Measurements from ENCODE around the gene ARHGAP12.
A peak's percentile ranks its signal among the peaks of the same experiment; 100 is the strongest.

The ARHGAP12 gene

DNA sequence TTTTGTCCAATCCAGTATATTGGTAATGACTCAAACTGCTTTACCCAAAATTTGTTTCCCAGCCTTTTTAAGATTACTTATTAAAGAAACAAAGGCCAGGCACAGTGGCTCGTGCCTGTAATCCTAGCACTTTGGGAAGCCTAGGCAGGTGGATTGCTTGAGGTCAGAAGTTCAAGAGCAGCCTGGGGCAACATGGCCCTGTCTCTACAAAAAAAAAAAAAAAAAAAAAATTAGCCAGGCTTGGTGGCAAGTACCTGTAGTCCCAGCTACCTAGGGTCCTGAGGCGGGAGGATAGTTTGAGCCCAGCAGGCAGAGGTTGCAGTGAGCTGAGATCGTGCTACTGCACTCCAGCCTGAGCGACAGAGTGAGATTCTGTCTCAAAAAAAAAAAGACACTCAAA lies 7.0 kb upstream of the ARHGAP12 start:
- H3K36me3 ChIP-seq (ENCODE audit: insufficient read depth, low read length), result no peaks in the 10 kb centered on the region
- H3K4me1 ChIP-seq (ENCODE audit: insufficient read depth, low read length), result peaks cover 13% of the 10 kb centered on the region
- H3K9me3 ChIP-seq (ENCODE audit: insufficient read depth, low read depth, low read length), result no peaks in the 10 kb centered on the region
- no peak overlapping the region for H3K9ac ChIP-seq (ENCODE audit: low read depth, low read length)
- H3K27me3 ChIP-seq (ENCODE audit: insufficient read depth, low read length), result no peaks in the 10 kb centered on the region
- H3K4me3 ChIP-seq (ENCODE audit: low read length), result no peak overlapping the region
- WGBS, result 85% methylated on average over 4 of the region's 4 CpGs
- H3K27ac ChIP-seq (ENCODE audit: low read depth, low read length), result no peak overlapping the region

DNA sequence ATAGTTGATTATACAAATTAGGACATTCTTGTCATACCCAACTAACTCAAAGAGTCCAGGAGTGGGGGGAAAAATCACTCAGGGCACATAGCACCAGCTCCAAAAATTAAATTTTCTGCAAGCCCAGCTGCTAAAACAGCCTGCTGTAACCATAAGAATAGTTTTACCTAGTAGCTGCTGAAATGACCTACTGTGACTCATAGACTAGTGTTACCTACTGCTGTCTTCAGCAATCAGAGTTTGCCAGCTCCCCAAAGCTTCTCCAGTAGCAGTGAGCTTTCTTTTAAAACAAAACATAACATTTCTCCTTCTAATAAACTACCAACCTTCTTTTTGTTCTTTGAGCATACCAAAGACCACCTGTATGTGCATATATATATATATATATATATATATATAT lies 4.2 kb upstream of the ARHGAP12 start:
- H3K36me3 ChIP-seq (ENCODE audit: insufficient read depth, low read length), result no peaks in the 10 kb centered on the region
- no peak overlapping the region for H3K27ac ChIP-seq (ENCODE audit: low read depth, low read length)
- no peak overlapping the region for H3K9ac ChIP-seq (ENCODE audit: low read depth, low read length)
- H3K9me3 ChIP-seq (ENCODE audit: insufficient read depth, low read depth, low read length), result no peaks in the 10 kb centered on the region
- H3K4me3 ChIP-seq (ENCODE audit: low read length), result no peak overlapping the region
- peaks cover 8% of the 10 kb centered on the region for H3K4me1 ChIP-seq (ENCODE audit: insufficient read depth, low read length)
- H3K27me3 ChIP-seq (ENCODE audit: insufficient read depth, low read length), result no peaks in the 10 kb centered on the region

DNA sequence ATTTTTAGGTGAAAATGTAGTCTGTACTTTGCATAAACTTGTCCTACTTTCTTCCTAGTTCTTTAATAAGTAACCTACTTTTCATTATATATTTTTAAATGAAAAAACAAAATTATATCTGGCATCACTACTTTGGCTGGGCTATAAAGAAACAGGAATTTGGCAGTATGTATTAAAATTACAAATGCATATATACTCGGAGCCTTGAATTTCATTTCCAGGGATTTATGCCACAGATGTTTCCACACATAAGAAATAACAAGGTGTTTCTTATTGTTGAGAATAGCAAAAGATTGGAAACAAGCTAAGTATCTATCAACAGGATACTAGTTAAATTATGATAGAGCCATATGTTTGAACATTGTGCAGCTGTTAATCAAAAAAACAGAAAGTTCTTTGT lies 2.2 kb upstream of the ARHGAP12 start:
- Histone ChIP-seq H3K4me1 (ENCODE audit: insufficient read depth, low read length) (peaks cover 21% of the 10 kb centered on the region), H3K4me3 (ENCODE audit: low read length) (no peak overlapping the region), H3K9ac (ENCODE audit: low read depth, low read length) (no peak overlapping the region), H3K27me3 (ENCODE audit: insufficient read depth, low read length) (no peaks in the 10 kb centered on the region), H3K36me3 (ENCODE audit: insufficient read depth, low read length) (no peaks in the 10 kb centered on the region), H3K9me3 (ENCODE audit: insufficient read depth, low read depth, low read length) (no peaks in the 10 kb centered on the region), H3K27ac (ENCODE audit: low read depth, low read length) (no peak overlapping the region)
- no CpG with 5 or more reads among the region's 1 CpG for WGBS

DNA sequence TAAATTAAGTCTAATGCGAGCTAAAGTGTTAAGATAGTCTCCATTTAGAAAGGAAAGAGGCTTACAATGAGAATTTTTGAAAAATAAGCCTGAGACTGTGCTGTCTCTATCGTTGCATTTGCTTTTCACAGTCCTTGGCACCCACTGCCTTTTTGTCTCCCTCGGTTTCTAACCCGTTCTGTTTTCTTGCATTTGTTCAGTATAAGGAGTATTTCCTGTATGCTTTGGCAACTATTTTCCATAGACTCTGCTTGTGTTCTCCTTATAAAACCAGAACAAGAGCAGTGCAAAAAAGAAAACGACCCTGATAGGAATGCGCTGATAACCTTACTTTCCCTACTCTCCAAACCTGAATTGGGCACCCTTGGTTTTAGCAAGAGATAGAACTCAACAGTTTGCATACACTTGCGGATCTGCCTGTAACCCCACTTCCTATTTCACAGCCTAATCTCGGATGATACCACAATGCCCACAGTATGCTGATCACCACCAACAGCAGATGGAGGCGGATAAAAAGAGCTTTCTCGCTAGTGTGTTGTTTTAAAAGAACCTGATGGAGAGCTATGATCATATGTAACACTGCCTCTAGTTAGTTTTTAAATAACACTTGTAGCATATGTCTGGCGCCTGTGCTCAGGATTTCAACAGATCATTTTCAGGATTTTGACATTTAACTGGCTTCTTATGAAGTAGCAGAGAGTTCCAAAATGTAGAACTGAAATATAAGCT lies 1.6 kb upstream of the ARHGAP12 start:
- Histone ChIP-seq H3K27ac (ENCODE audit: low read depth, low read length) (no peak overlapping the region), H3K36me3 (ENCODE audit: insufficient read depth, low read length) (no peaks in the 10 kb centered on the region), H3K27me3 (ENCODE audit: insufficient read depth, low read length) (no peaks in the 10 kb centered on the region), H3K4me3 (ENCODE audit: low read length) (peak overlapping the region; percentile 90), H3K4me1 (ENCODE audit: insufficient read depth, low read length) (peaks cover 27% of the 10 kb centered on the region), H3K9ac (ENCODE audit: low read depth, low read length) (no peak overlapping the region), H3K9me3 (ENCODE audit: insufficient read depth, low read depth, low read length) (no peaks in the 10 kb centered on the region)
- 64% methylated on average over 11 of the region's 11 CpGs for WGBS

DNA sequence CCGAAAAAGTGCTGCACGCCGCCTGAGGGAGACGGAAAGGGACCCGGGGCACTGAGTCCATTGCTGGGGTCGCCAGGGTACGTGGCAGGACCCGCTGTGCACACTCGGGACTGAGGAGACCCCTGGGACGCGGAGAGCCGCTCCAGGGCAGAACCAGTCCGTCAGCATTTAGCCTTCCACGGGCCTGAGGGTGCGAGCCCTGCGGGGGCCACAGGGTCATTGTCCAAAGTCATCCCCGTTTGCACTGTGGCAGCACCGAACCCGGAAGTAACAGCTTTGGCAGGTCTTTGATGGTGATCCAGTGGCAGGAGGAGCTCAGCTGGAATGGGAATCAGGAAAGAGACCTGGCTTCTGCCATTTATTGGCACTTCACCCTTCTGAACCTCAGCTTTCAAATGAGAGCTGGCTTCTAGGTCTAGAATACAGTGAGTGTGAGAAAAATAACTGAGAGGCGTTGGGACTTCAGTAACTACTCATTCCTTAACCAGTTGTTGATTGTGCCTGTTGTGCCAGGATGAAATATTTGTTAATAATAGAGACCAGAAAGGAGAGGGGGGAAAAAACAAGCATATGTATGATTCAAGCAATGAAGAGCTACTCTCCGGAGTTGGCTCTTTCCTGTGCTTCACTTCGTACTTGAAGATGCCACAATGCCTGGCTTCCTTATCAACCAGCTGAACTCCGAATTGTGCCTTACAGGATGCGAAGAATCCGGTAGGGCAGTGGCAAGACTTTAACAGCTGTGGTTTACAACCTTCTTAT lies 811 bp upstream of the ARHGAP12 start:
- WGBS, result 10% methylated on average over 25 of the region's 25 CpGs
- Histone ChIP-seq H3K9ac (ENCODE audit: low read depth, low read length) (peak overlapping the region; percentile 96), H3K27ac (ENCODE audit: low read depth, low read length) (peak overlapping the region; percentile 98; the same call in 1 of the 2 replicates), H3K9me3 (ENCODE audit: insufficient read depth, low read depth, low read length) (no peaks in the 10 kb centered on the region), H3K4me1 (ENCODE audit: insufficient read depth, low read length) (peaks cover 27% of the 10 kb centered on the region), H3K4me3 (ENCODE audit: low read length) (peak overlapping the region; percentile 90), H3K36me3 (ENCODE audit: insufficient read depth, low read length) (no peaks in the 10 kb centered on the region), H3K27me3 (ENCODE audit: insufficient read depth, low read length) (no peaks in the 10 kb centered on the region)

DNA sequence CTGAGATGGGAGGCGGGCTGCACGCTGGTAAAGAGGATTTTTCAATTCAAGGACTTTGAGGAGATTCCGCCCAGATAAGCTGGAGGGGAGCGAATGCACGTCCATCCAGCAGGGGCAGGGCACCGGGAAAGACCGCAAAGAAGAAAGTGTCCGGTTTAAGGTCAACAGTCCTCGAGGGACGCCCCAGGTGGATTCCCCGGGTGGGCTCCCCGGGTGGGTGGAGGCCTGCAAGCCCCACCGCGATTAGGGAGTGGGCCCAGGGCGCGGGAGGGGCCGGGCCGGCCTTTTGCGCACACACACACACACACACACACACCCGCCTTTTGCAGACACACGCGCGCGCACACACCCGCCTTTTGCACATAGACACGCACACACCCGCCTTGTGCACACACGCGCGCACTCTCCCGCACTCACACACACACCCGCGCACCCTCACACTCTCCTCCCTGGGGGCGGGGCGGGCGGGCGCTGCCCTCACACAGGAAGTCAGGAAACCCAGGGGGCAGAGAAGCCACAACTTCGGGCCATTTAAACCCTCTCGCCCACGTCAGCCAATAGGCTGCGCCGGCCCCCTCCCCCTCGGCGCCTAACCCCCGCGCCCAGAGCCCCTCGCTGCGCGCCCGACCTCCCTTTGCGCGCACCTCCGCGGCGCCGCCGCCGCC lies 615 bp downstream of the ARHGAP12 start:
- Histone ChIP-seq H3K9ac (ENCODE audit: low read depth, low read length) (peak overlapping the region; percentile 96), H3K9me3 (ENCODE audit: insufficient read depth, low read depth, low read length) (0 out of 2 replicates have a peak, but pooled peaks cover 5% of the 10 kb centered on the region), H3K27ac (ENCODE audit: low read depth, low read length) (peak overlapping the region; percentile 98; the same call in 1 of the 2 replicates), H3K27me3 (ENCODE audit: insufficient read depth, low read length) (no peaks in the 10 kb centered on the region), H3K36me3 (ENCODE audit: insufficient read depth, low read length) (0 out of 2 replicates have a peak, but pooled peaks cover 5% of the 10 kb centered on the region), H3K4me1 (ENCODE audit: insufficient read depth, low read length) (peaks cover 27% of the 10 kb centered on the region), H3K4me3 (ENCODE audit: low read length) (peak overlapping the region; percentile 90)
- under 1% methylated on average over 58 of the region's 58 CpGs for WGBS

DNA sequence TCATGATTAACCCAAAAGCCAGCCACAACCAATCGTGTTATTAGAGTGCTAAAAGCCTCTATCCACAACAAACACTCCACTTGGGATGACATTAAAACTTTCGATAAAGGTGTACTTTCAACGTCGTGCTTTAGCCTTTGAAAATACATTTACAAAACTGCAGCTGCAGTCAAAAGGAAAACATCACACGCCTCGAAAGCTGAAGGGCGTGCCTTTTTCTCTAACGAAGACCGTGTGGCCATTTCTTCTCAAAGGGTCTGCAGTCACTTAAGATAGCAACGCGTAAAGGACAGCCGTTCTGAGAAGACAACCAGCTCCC lies 1.1 kb downstream of the ARHGAP12 start:
- Histone ChIP-seq H3K4me3 (ENCODE audit: low read length) (peak overlapping the region; percentile 90), H3K9me3 (ENCODE audit: insufficient read depth, low read depth, low read length) (0 out of 2 replicates have a peak, but pooled peaks cover 5% of the 10 kb centered on the region), H3K4me1 (ENCODE audit: insufficient read depth, low read length) (peaks cover 27% of the 10 kb centered on the region), H3K36me3 (ENCODE audit: insufficient read depth, low read length) (0 out of 2 replicates have a peak, but pooled peaks cover 5% of the 10 kb centered on the region), H3K27me3 (ENCODE audit: insufficient read depth, low read length) (no peaks in the 10 kb centered on the region), H3K27ac (ENCODE audit: low read depth, low read length) (peak overlapping the region; percentile 98; the same call in 1 of the 2 replicates), H3K9ac (ENCODE audit: low read depth, low read length) (peak overlapping the region; percentile 96)
- 1% methylated on average over 12 of the region's 12 CpGs for WGBS

DNA sequence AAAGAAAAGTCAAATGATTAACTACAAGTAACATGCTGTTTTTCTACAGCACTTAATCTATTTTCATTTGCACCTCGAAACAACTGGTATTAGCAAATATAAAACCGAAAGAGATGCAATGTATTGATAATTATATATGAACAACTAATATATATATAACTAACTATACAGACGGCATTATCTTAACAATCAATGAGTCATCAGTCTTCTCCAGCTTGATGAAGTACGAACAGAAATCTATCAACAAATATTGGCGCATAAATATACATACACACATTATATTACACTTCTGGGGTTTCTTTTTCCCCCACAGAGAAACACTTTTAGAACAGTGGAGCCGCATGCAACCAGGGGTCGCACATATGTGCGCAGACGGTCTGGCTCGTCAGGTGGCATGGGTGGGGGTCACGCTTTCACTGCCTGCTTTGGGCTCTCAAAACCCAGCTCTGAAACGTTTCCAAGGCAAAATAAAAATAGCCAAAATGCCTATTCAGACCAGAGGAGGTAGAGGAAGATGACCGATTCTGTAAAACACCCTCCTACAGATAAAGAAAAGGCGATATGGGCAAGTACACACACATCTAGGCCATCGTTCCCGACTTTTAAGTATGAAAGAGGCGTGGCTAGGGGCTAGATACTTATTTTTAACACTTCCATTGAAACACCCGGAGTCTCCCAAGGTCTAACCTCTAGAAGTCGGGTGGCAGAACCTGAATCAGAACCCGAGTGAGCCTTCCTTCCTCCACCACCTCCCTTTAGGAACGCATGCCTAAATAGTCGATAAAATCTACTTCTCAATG lies 1.7 kb downstream of the ARHGAP12 start:
- Histone ChIP-seq H3K27me3 (ENCODE audit: insufficient read depth, low read length) (no peaks in the 10 kb centered on the region), H3K9ac (ENCODE audit: low read depth, low read length) (peak overlapping the region; percentile 96), H3K4me1 (ENCODE audit: insufficient read depth, low read length) (peaks cover 27% of the 10 kb centered on the region), H3K27ac (ENCODE audit: low read depth, low read length) (no peak overlapping the region; the same call in 1 of the 2 replicates), H3K4me3 (ENCODE audit: low read length) (peak overlapping the region; percentile 90), H3K9me3 (ENCODE audit: insufficient read depth, low read depth, low read length) (0 out of 2 replicates have a peak, but pooled peaks cover 5% of the 10 kb centered on the region), H3K36me3 (ENCODE audit: insufficient read depth, low read length) (0 out of 2 replicates have a peak, but pooled peaks cover 5% of the 10 kb centered on the region)
- WGBS, result 12% methylated on average over 19 of the region's 22 CpGs

DNA sequence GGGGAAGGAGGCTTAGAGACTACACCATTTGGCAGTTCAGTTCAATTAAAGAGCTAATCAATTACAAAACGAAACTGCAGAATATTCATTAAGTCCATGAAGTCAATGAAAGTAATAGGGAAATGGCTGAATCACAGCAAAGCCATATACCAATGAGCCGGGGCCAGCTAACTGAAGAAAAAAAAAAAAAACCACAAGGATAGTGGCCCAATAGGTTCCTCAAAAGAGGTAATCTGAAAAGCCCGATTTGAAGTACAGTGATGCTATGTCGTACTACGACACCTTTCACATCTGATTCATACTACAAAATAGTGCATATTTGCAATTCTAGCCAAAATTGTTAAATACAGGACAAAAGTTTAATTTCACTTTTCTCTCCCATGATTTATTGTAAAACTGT lies 2.5 kb downstream of the ARHGAP12 start:
- Histone ChIP-seq H3K27ac (ENCODE audit: low read depth, low read length) (no peak overlapping the region), H3K4me1 (ENCODE audit: insufficient read depth, low read length) (peaks cover 27% of the 10 kb centered on the region), H3K27me3 (ENCODE audit: insufficient read depth, low read length) (no peaks in the 10 kb centered on the region), H3K36me3 (ENCODE audit: insufficient read depth, low read length) (0 out of 2 replicates have a peak, but pooled peaks cover 5% of the 10 kb centered on the region), H3K4me3 (ENCODE audit: low read length) (peak overlapping the region; percentile 90; the same call in 1 of the 2 replicates), H3K9me3 (ENCODE audit: insufficient read depth, low read depth, low read length) (0 out of 2 replicates have a peak, but pooled peaks cover 5% of the 10 kb centered on the region), H3K9ac (ENCODE audit: low read depth, low read length) (no peak overlapping the region)
- 84% methylated on average over 4 of the region's 5 CpGs for WGBS

DNA sequence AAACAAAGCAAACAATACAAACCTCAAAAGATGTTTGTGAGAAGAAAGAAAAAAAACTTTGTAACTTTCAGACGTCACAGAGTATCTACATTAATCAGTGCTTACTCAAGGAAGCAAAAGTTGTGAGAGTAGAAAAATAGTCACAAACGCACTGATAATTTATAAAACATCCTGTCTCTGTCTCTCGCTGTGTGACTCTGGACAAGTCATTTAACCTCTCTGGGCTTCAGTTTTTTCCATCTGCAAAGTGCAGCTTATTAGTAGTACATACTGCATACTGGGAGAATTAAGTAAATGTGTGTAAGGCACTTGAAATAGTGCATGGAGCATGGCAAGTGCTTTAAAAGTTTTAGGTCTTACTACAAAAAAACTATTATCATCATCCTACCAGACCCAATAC lies 3.8 kb downstream of the ARHGAP12 start:
- WGBS, result 97% methylated on average over 2 of the region's 3 CpGs
- 0 out of 2 replicates have a peak, but pooled peaks cover 5% of the 10 kb centered on the region for H3K9me3 ChIP-seq (ENCODE audit: insufficient read depth, low read depth, low read length)
- H3K27ac ChIP-seq (ENCODE audit: low read depth, low read length), result no peak overlapping the region
- no peaks in the 10 kb centered on the region for H3K27me3 ChIP-seq (ENCODE audit: insufficient read depth, low read length)
- H3K9ac ChIP-seq (ENCODE audit: low read depth, low read length), result no peak overlapping the region
- 0 out of 2 replicates have a peak, but pooled peaks cover 5% of the 10 kb centered on the region for H3K36me3 ChIP-seq (ENCODE audit: insufficient read depth, low read length)
- H3K4me1 ChIP-seq (ENCODE audit: insufficient read depth, low read length), result peaks cover 24% of the 10 kb centered on the region
- no peak overlapping the region for H3K4me3 ChIP-seq (ENCODE audit: low read length)
